A549 (cell line): ENCODE results near the gene TBC1D19. TPM values are rescaled to one million over a fixed set of nuclear protein-coding genes. Genes with fewer than 3 reads are reported as not detected.

ENCODE experiments used
- ATAC-seq, 2 experiments: fragments of 200-7000 bp in 1 of 2; fragments of >200 bp in 1 of 2; cut with Nextera tagmentation in 1 of 2; cut with Tn5 transposase in 1 of 2; 3 replicates each; pipeline versions ENCODE4 v1.8.0 to v1.9.1; 2018 to 2020; ENCODE audit warnings: mild to moderate bottlenecking in 1 of 2, moderate library complexity in 1 of 2
- CTCF ChIA-PET: fragments of 300-600 bp; sonication (Branson Sonifier 250); formaldehyde crosslinking; extraction: SDS; loops from one replicate; lab custom pipeline; 2021; ENCODE audit warnings: antibody characterized with exemption, inconsistent platforms; lab: Yijun Ruan, JAX
- POLR2A ChIA-PET: fragments of 350-600 bp; formaldehyde crosslinking; extraction: SDS; loops from one replicate; lab custom pipeline; 2021; ENCODE audit warnings: antibody characterized with exemption, inconsistent platforms; lab: Yijun Ruan, JAX
- DNase-seq, 2 experiments: peaks; one replicate each; pipeline versions ENCODE4 v3.0.0 to v3.0.0-alpha.2; 2011 to 2016; ENCODE audit warnings: low read depth in 1 of 2, low spot score in 1 of 2
- FAIRE-seq: peaks from 2 replicates; lab custom pipeline; 2011; peaks lifted over from hg19 to GRCh38; lab: Jason Lieb, UNC
- H3K27ac ChIP-seq, 2 experiments: fragments of >200 bp; sonication (Bioruptor Twin); formaldehyde crosslinking; 3 replicates each; pipeline ENCODE4 v1.5.1; 2016 to 2017
- H3K4me1 ChIP-seq: fragments of >200 bp; sonication (Bioruptor Twin); formaldehyde crosslinking; 3 replicates; pipeline ENCODE4 v1.6.1; 2016
- H3K4me2 ChIP-seq: fragments of >200 bp; sonication (Bioruptor Twin); formaldehyde crosslinking; 3 replicates; pipeline ENCODE4 v1.6.1; 2016
- H3K4me3 ChIP-seq: fragments of >200 bp; sonication (Bioruptor Twin); formaldehyde crosslinking; 3 replicates; pipeline ENCODE4 v1.5.1; 2016
- H3K9me3 ChIP-seq: fragments of >200 bp; sonication (Bioruptor Twin); formaldehyde crosslinking; 3 replicates; pipeline ENCODE4 v1.6.1; 2016
- CBX2 ChIP-seq: fragments of 200-600 bp; sonication (generic); IDR thresholded peaks from 2 replicates; pipeline ENCODE4 v1.6.1; 2016; ENCODE audit warnings: low read depth, mild to moderate bottlenecking, borderline replicate concordance
- EHF ChIP-seq: fragments of 250-450 bp; sonication (Bioruptor Pico); IDR thresholded peaks from 2 replicates; pipeline ENCODE4 v1.5.0; 2020; ENCODE audit warnings: mild to moderate bottlenecking
- EHMT2 ChIP-seq: fragments of 200-600 bp; sonication (generic); IDR thresholded peaks from 2 replicates; pipeline ENCODE4 v1.6.1; 2016; ENCODE audit warnings: antibody characterized with exemption, low read depth, mild to moderate bottlenecking, moderate library complexity
- ESRRA ChIP-seq: fragments of 150-350 bp; IDR thresholded peaks from 2 replicates; pipeline ENCODE4 v1.6.1; 2014; ENCODE audit warnings: mild to moderate bottlenecking, low read length, borderline replicate concordance
- FOSB ChIP-seq: fragments of 250-450 bp; sonication (Bioruptor Pico); IDR thresholded peaks from 2 replicates; pipeline ENCODE4 v1.5.0; 2020; ENCODE audit warnings: mild to moderate bottlenecking, moderate library complexity
- FOSL2 ChIP-seq, 2 experiments: fragments of 450-650 bp in 1 of 2; fragments of >200 bp in 1 of 2; sonication (Bioruptor Twin) in 1 of 2; formaldehyde crosslinking; IDR thresholded peaks; 2 replicates each; pipeline versions ENCODE4 v1.5.0 to v1.6.1; 2016 to 2020; ENCODE audit warnings: mild to moderate bottlenecking in 1 of 2, moderate library complexity in 1 of 2
- GATA3 ChIP-seq: IDR thresholded peaks from 2 replicates; pipeline ENCODE4 v1.6.1; 2012; ENCODE audit warnings: borderline replicate concordance
- HES2 ChIP-seq: fragments of >200 bp; sonication (Bioruptor Twin); formaldehyde crosslinking; IDR thresholded peaks from 2 replicates; pipeline ENCODE4 v1.6.1; 2016
- HOXA7 ChIP-seq: fragments of 250-450 bp; sonication (Bioruptor Pico); IDR thresholded peaks from 2 replicates; pipeline ENCODE4 v1.5.0; 2020; ENCODE audit warnings: mild to moderate bottlenecking, moderate library complexity
- JUN ChIP-seq, 2 experiments: fragments of >200 bp; sonication (Bioruptor Twin); formaldehyde crosslinking; IDR thresholded peaks; 2 replicates in 1 of 2; 3 replicates in 1 of 2; pipeline ENCODE4 v1.6.1; 2016 to 2017
- MAFK ChIP-seq: fragments of 450-650 bp; IDR thresholded peaks from 2 replicates; pipeline ENCODE4 v1.6.1; 2014; ENCODE audit not compliant: partially characterized antibody
- NFE2L2 ChIP-seq: fragments of 150-350 bp; conservative IDR thresholded peaks from 2 replicates; pipeline ENCODE4 v1.6.1; 2014; ENCODE audit warnings: low read length
- NR3C1 ChIP-seq: fragments of >200 bp; sonication (Bioruptor Twin); formaldehyde crosslinking; IDR thresholded peaks from 3 replicates; pipeline ENCODE4 v1.6.1; 2017
- PHF8 ChIP-seq: fragments of 200-600 bp; sonication (generic); IDR thresholded peaks from 2 replicates; pipeline ENCODE4 v1.6.1; 2016; ENCODE audit warnings: low read depth, mild to moderate bottlenecking, antibody characterized with exemption, moderate library complexity, borderline replicate concordance
- POLR2A ChIP-seq: IDR thresholded peaks from 2 replicates; pipeline ENCODE4 v1.6.1; 2012; ENCODE audit warnings: mild to moderate bottlenecking, low read length
- RARB ChIP-seq: fragments of 250-450 bp; sonication (Bioruptor Pico); IDR thresholded peaks from 2 replicates; pipeline ENCODE4 v1.8.0; 2021; ENCODE audit warnings: mild to moderate bottlenecking, moderate library complexity
- REST ChIP-seq: fragments of 200-600 bp; sonication (generic); IDR thresholded peaks from 2 replicates; pipeline ENCODE4 v1.6.1; 2016; ENCODE audit warnings: antibody characterized with exemption, mild to moderate bottlenecking, moderate library complexity
- RFX5 ChIP-seq: fragments of 450-650 bp; IDR thresholded peaks from 2 replicates; pipeline ENCODE4 v1.7.1; 2014; ENCODE audit warnings: antibody characterized with exemption, mild to moderate bottlenecking, moderate library complexity
- RNF2 ChIP-seq: fragments of 200-600 bp; sonication (generic); IDR thresholded peaks from 2 replicates; pipeline ENCODE4 v1.6.1; 2016; ENCODE audit warnings: low read depth, mild to moderate bottlenecking, antibody characterized with exemption, moderate library complexity, borderline replicate concordance
- SMC3 ChIP-seq: fragments of >200 bp; sonication (Bioruptor Twin); formaldehyde crosslinking; IDR thresholded peaks from 3 replicates; pipeline ENCODE4 v1.6.1; 2018; ENCODE audit warnings: inconsistent platforms
- TP53 ChIP-seq: fragments of 250-450 bp; sonication (Bioruptor Pico); IDR thresholded peaks from 2 replicates; pipeline ENCODE4 v1.5.0; 2021; ENCODE audit warnings: mild to moderate bottlenecking, moderate library complexity
- WGBS: methylation state at CpG from one replicate; pipeline ENCODE4 v1.1.6; 2017; ENCODE audit errors: missing lambda C conversion rate; 5-methylcytosine and 5-hydroxymethylcytosine counted together
- polyA plus RNA-seq, 4 experiments: library from polyadenylated mRNA; depleted of rRNA in 3 of 4; stranded (reverse); fragments of >200 nt; fragmentation: RNase III in 1 of 4; extraction: RNeasy Plus Mini Kit Qiagen cat#74134 plus additional on column Dnase treatment in 1 of 4; gene quantifications; 2 replicates in 3 of 4; 3 replicates in 1 of 4; pipeline ENCODE4 v1.2.3, GENCODE V29; 2011 to 2017
- TF ChIP-seq, protein P1 (sequence below): IDR thresholded peaks from 2 replicates; pipeline ENCODE4 v1.6.1; 2012; ENCODE audit warnings: low read depth, borderline replicate concordance
- TF ChIP-seq, protein P2 (sequence below): fragments of >200 bp; sonication (Bioruptor Twin); formaldehyde crosslinking; IDR thresholded peaks from 3 replicates; pipeline ENCODE4 v1.5.1; 2016

The TBC1D19 gene
- polyA plus RNA-seq, 2 of the 4 experiments (the other 2 are of a cell fraction), result 4.1 to 11.7 TPM

DNA sequence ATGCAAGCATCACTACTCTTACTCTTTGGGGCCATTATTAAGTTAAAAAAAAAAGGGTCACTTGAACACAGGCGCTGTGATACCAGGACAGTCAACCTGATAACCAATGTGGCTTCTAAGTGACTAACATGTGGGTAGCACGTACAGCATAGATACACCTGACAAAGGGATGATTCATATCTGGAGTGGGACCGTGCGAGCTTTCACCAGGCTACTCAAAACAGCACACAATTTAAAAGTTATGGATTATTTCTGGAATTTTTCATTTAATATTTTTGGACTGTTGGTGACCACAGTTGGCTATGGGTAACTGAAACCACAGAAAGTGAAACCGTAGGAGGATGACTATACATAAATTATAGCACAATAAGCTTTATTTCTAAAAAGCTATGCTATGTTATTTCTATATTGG is 162.9 kb downstream of the TBC1D19 start:
- DNase-seq, result no peak
- Histone ChIP-seq H3K4me2 (no peak overlapping the region), H3K27ac (no peak overlapping the region), H3K4me1 (no peaks in the 10 kb centered on the region), H3K9me3 (no peaks in the 10 kb centered on the region), H3K4me3 (no peak overlapping the region)
- no peak for TF ChIP-seq MAFK
- WGBS, result 92% methylated on average over 5 of the region's 5 CpGs
- CTCF ChIA-PET, result interaction anchor here (0.5 kb wide), 1 partner anchor 123 kb away, joined by 3 read pairs; no protein-coding TSS in a partner anchor
- no peak for ATAC-seq
- no peak for FAIRE-seq
- POLR2A ChIA-PET, result no interaction called here

DNA sequence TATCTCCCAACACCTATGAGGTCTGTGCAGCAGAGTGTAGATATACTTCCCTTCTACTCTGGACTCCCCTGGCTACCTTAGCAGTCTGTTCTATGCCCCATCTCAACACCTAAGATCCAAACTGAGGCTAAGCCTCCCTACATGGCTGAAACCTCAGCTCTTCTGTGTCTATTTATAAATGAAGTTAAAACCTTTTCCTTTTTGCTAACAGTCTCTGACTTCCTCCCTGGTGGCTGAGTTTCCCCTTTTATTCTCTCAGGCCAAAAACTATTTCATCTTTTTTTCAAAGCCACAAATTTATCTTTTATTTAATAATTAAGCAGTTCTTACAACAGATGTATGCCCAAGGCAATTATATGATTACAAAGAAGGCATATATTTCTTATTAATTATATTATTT is 164.9 kb downstream of the TBC1D19 start:
- ChIA-PET CTCF (no interaction called here), POLR2A (no interaction called here)
- H3K27ac ChIP-seq, result no peak overlapping the region
- no peaks in the 10 kb centered on the region for H3K4me1 ChIP-seq
- no peak overlapping the region for H3K4me3 ChIP-seq
- no peak for ATAC-seq
- FAIRE-seq, result no peak
- DNase-seq, result no peak
- H3K9me3 ChIP-seq, result no peaks in the 10 kb centered on the region
- no peak overlapping the region for H3K4me2 ChIP-seq
- TF ChIP-seq RNF2 (no peak), FOSB (CRISPR knock-in tag) (no peak), TP53 (CRISPR knock-in tag) (no peak), RFX5 (no peak)

- 71% methylated on average over 2 of the region's 2 CpGs for WGBS
- POLR2A ChIA-PET, result no interaction called here
- Histone ChIP-seq H3K9me3 (no peaks in the 10 kb centered on the region), H3K4me1 (no peaks in the 10 kb centered on the region), H3K4me3 (no peak overlapping the region), H3K27ac (no peak overlapping the region), H3K4me2 (no peak overlapping the region)
- DNase-seq (no peak), FAIRE-seq (no peak), ATAC-seq (no peak)
- no peak for TF ChIP-seq RFX5
- no peak for TF ChIP-seq SMC3
- TF ChIP-seq EHF, result no peak
- TF ChIP-seq RARB (CRISPR knock-in tag), result no peak
- TF ChIP-seq POLR2A, result no peak
- no peak for TF ChIP-seq HES2
- TF ChIP-seq NFE2L2, result no peak
- no peak for TF ChIP-seq CBX2
- TF ChIP-seq ESRRA, result no peak
- TF ChIP-seq GATA3, result no peak
- TF ChIP-seq, protein P1, sequence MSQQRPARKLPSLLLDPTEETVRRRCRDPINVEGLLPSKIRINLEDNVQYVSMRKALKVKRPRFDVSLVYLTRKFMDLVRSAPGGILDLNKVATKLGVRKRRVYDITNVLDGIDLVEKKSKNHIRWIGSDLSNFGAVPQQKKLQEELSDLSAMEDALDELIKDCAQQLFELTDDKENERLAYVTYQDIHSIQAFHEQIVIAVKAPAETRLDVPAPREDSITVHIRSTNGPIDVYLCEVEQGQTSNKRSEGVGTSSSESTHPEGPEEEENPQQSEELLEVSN, result no peak
- no peak for TF ChIP-seq TP53 (CRISPR knock-in tag)
- TF ChIP-seq NR3C1, result no peak
- CTCF ChIA-PET, result interaction anchor here (0.7 kb wide), 1 partner anchor 471 kb away, joined by 3 read pairs; no protein-coding TSS in a partner anchor
These were observed 166.0 kb downstream of the TBC1D19 start for GRCh38 chr4:26749867-26750266.

DNA sequence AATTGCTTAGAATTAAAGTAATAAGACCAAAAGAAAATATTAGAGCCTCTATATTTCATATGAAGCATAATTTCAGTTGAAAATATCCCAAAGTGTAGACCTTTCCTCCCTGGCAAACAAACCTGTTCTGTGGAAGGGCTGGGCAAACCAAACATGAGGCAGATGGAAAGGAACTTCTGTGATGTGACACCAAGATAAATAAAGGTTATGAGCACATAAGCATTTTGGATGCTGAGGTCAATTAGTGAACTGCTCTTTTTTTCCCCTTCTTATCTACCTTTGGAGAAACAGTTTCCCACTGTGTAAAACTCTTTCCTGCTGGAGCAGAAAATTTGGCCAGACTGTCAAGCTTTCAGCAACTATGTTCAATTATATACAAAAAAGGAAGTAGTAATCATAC is 167.1 kb downstream of the TBC1D19 start:
- CTCF ChIA-PET, result no interaction called here
- POLR2A ChIA-PET, result no interaction called here
- no peak for ATAC-seq
- FAIRE-seq, result no peak
- no peak for DNase-seq
- TF ChIP-seq HOXA7 (CRISPR knock-in tag) (no peak), EHMT2 (no peak), MAFK (no peak), SMC3 (no peak), JUN (IDR thresholded peaks at IDR 0.05) (no peak), RARB (CRISPR knock-in tag) (no peak)
- TF ChIP-seq, all 56 proteins: peak for 0
- H3K4me3 ChIP-seq, result no peak overlapping the region
- H3K4me1 ChIP-seq, result no peaks in the 10 kb centered on the region
- no peaks in the 10 kb centered on the region for H3K9me3 ChIP-seq
- no peak overlapping the region for H3K4me2 ChIP-seq
- H3K27ac ChIP-seq, result no peak overlapping the region

DNA sequence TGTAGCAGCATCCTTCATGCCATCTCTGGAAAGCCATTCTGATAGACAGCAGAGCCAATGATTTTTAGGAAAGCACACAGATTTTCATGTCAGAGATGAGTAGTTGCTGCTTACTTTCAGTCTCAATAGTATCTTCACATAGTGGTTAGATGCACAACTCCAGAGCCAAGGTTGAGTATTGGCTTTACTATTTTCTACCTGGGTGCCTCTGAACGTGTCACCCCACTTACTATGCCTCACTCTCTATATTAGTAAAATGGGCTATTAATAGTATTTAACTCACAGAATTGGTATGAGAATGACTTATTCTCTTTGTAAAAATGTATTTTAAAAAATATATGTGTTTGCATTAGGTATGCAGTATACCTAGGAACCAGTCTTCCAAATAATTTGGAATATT is 168.0 kb downstream of the TBC1D19 start:
- CTCF ChIA-PET, result no interaction called here
- ATAC-seq (no peak), DNase-seq (no peak), FAIRE-seq (no peak)
- H3K4me2 ChIP-seq, result no peak overlapping the region
- 56% methylated on average over 1 of the region's 1 CpG for WGBS
- no peak overlapping the region for H3K4me3 ChIP-seq
- no peaks in the 10 kb centered on the region for H3K4me1 ChIP-seq
- H3K9me3 ChIP-seq, result no peaks in the 10 kb centered on the region
- no peak overlapping the region for H3K27ac ChIP-seq
- POLR2A ChIA-PET, result no interaction called here
- no peak for TF ChIP-seq PHF8
- TF ChIP-seq RNF2, result no peak
- TF ChIP-seq FOSL2 (IDR thresholded peaks at IDR 0.05), result no peak
- TF ChIP-seq FOSL2 (CRISPR knock-in tag; IDR thresholded peaks at IDR 0.05), result no peak
- TF ChIP-seq, protein P2, sequence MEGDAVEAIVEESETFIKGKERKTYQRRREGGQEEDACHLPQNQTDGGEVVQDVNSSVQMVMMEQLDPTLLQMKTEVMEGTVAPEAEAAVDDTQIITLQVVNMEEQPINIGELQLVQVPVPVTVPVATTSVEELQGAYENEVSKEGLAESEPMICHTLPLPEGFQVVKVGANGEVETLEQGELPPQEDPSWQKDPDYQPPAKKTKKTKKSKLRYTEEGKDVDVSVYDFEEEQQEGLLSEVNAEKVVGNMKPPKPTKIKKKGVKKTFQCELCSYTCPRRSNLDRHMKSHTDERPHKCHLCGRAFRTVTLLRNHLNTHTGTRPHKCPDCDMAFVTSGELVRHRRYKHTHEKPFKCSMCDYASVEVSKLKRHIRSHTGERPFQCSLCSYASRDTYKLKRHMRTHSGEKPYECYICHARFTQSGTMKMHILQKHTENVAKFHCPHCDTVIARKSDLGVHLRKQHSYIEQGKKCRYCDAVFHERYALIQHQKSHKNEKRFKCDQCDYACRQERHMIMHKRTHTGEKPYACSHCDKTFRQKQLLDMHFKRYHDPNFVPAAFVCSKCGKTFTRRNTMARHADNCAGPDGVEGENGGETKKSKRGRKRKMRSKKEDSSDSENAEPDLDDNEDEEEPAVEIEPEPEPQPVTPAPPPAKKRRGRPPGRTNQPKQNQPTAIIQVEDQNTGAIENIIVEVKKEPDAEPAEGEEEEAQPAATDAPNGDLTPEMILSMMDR, result no peak
- no peak for TF ChIP-seq REST
